Activated naive CD4-positive, alpha-beta T cell treated with anti-CD3 and anti-CD28 coated beads for 36 hours (primary cell): ENCODE data around the gene LTB. TPM values are rescaled to one million over a fixed set of nuclear protein-coding genes. Genes with fewer than 3 reads are reported as not detected.

Experiments used
- CTCF ChIA-PET: fragments of 350-600 bp; sonication (Branson Sonifier 250); formaldehyde crosslinking; loops from one replicate; lab custom pipeline; 2021; ENCODE audit warnings: antibody characterized with exemption; lab: Charles Lee
- DNase-seq: peaks from one replicate; pipeline ENCODE4 v3.0.0-alpha.2; 2020
- H3K27ac Mint-ChIP-seq: one replicate; pipeline ENCODE4 v1.8.0; 2021; ENCODE audit warnings: mild to moderate bottlenecking, mixed read lengths
- H3K27me3 Mint-ChIP-seq: one replicate; pipeline ENCODE4 v1.8.0; 2021; ENCODE audit warnings: low read depth, mixed read lengths
- H3K36me3 Mint-ChIP-seq: one replicate; pipeline ENCODE4 v1.8.0; 2021; ENCODE audit warnings: low read depth, mixed read lengths
- H3K4me1 Mint-ChIP-seq: one replicate; pipeline ENCODE4 v1.8.0; 2021; ENCODE audit warnings: low read depth, mixed read lengths
- H3K4me3 Mint-ChIP-seq: one replicate; pipeline ENCODE4 v1.8.0; 2021; ENCODE audit warnings: mild to moderate bottlenecking, moderate library complexity, mixed read lengths
- H3K9me3 Mint-ChIP-seq: one replicate; pipeline ENCODE4 v1.8.0; 2021; ENCODE audit warnings: mixed read lengths
- intact Hi-C: fragments of 100-400 bp; cut with micrococcal nuclease; formaldehyde crosslinking; loops from one replicate; pipeline ENCODE4 v1.15.1; 2023
- total RNA-seq, 2 experiments: library from RNA; stranded (reverse); gene quantifications; one replicate each; pipeline ENCODE4 v1.2.3, GENCODE V29; 2021

LTB gene
- 10 to 100 TPM; 50.5 to 52.3 TPM for total RNA-seq

- no peaks in the 10 kb centered on the region for H3K9me3 Mint-ChIP-seq
- no peaks in the 10 kb centered on the region for H3K27me3 Mint-ChIP-seq
- peaks cover 63% of the 10 kb centered on the region for H3K4me1 Mint-ChIP-seq
- CTCF ChIA-PET, result interaction anchor here (1.0 to 19.5 kb wide), 6 partner anchors 7 to 204 kb away, joined by 3 to 618 read pairs (median 54); partner anchors contain the start of genes ATP6V1G2, DDX39B, NCR3 and NFKBIL1
- peaks cover 29% of the 10 kb centered on the region for H3K36me3 Mint-ChIP-seq
- H3K27ac Mint-ChIP-seq, result peak within 1 kb of the TSS; percentile 99
- peak; percentile 73 for DNase-seq
- intact Hi-C loops, result no loop called here
- H3K4me3 Mint-ChIP-seq, result peak within 1 kb of the TSS; percentile 99
Observed at GRCh38 chr6:31582230-31582643, at the start of gene LTB. TSS of gene LTB (minus strand) at chr6:31582424. CDS start at chr6:31582417, 7 bp downstream.

- Mint-ChIP-seq H3K9me3 (no peaks in the 10 kb centered on the region), H3K27ac (no peak overlapping the region), H3K27me3 (no peaks in the 10 kb centered on the region), H3K4me3 (no peak overlapping the region), H3K36me3 (peaks cover 73% of the 10 kb centered on the region), H3K4me1 (no peaks in the 10 kb centered on the region)
- CTCF ChIA-PET, result no interaction called here
- DNase-seq, result no peak
- intact Hi-C loops, result no loop called here
Observed at GRCh38 chr6:31631681-31632278, 49.6 kb upstream of the LTB start.

- H3K27ac Mint-ChIP-seq, result no peak overlapping the region
- intact Hi-C loops, result no loop called here
- no peaks in the 10 kb centered on the region for H3K27me3 Mint-ChIP-seq
- CTCF ChIA-PET, result no interaction called here
- no peaks in the 10 kb centered on the region for H3K4me1 Mint-ChIP-seq
- no peak overlapping the region for H3K4me3 Mint-ChIP-seq
- H3K9me3 Mint-ChIP-seq, result no peaks in the 10 kb centered on the region
- no peak for DNase-seq
- peaks cover 73% of the 10 kb centered on the region for H3K36me3 Mint-ChIP-seq
Observed at GRCh38 chr6:31631209-31631608, 49.0 kb upstream of the LTB start.

GRCh38 chr6:31630177-31630934 is 48.1 kb upstream of the LTB start:
- peak overlapping the region; percentile 46 for H3K27ac Mint-ChIP-seq
- intact Hi-C loops, result no loop called here
- no peaks in the 10 kb centered on the region for H3K9me3 Mint-ChIP-seq
- no peak for DNase-seq
- CTCF ChIA-PET, result no interaction called here
- H3K4me3 Mint-ChIP-seq, result no peak overlapping the region
- H3K36me3 Mint-ChIP-seq, result peaks cover 76% of the 10 kb centered on the region
- H3K27me3 Mint-ChIP-seq, result no peaks in the 10 kb centered on the region
- peaks cover 4% of the 10 kb centered on the region for H3K4me1 Mint-ChIP-seq

GRCh38 chr6:31629014-31629413 is 46.8 kb upstream of the LTB start:
- peaks cover 5% of the 10 kb centered on the region for H3K4me1 Mint-ChIP-seq
- no peak overlapping the region for H3K27ac Mint-ChIP-seq
- CTCF ChIA-PET, result no interaction called here

GRCh38 chr6:31627690-31628287 is 45.6 kb upstream of the LTB start:
- no peaks in the 10 kb centered on the region for H3K9me3 Mint-ChIP-seq
- no peak for DNase-seq
- intact Hi-C loops, result no loop called here
- H3K27me3 Mint-ChIP-seq, result no peaks in the 10 kb centered on the region
- CTCF ChIA-PET, result no interaction called here
- no peak overlapping the region for H3K4me3 Mint-ChIP-seq
- H3K36me3 Mint-ChIP-seq, result peaks cover 80% of the 10 kb centered on the region
- peak overlapping the region; percentile 14 for H3K27ac Mint-ChIP-seq
- peaks cover 11% of the 10 kb centered on the region for H3K4me1 Mint-ChIP-seq

More at GRCh38 chr6:31629014-31629413, 46.8 kb upstream of the LTB start:
- DNase-seq, result no peak
- H3K27me3 Mint-ChIP-seq, result no peaks in the 10 kb centered on the region
- no peaks in the 10 kb centered on the region for H3K9me3 Mint-ChIP-seq
- peaks cover 80% of the 10 kb centered on the region for H3K36me3 Mint-ChIP-seq
- intact Hi-C loops, result no loop called here
- H3K4me3 Mint-ChIP-seq, result no peak overlapping the region

GRCh38 chr6:31626952-31627351 is 44.7 kb upstream of the LTB start:
- no peak overlapping the region for H3K27ac Mint-ChIP-seq
- no peak for DNase-seq
- CTCF ChIA-PET, result no interaction called here
- intact Hi-C loops, result no loop called here
- no peaks in the 10 kb centered on the region for H3K9me3 Mint-ChIP-seq
- H3K4me1 Mint-ChIP-seq, result peaks cover 20% of the 10 kb centered on the region
- H3K4me3 Mint-ChIP-seq, result no peak overlapping the region
- peaks cover 83% of the 10 kb centered on the region for H3K36me3 Mint-ChIP-seq
- H3K27me3 Mint-ChIP-seq, result no peaks in the 10 kb centered on the region

- Mint-ChIP-seq H3K36me3 (peaks cover 72% of the 10 kb centered on the region), H3K4me1 (peaks cover 29% of the 10 kb centered on the region), H3K4me3 (no peak overlapping the region), H3K27ac (peak overlapping the region; percentile 4), H3K9me3 (no peaks in the 10 kb centered on the region), H3K27me3 (no peaks in the 10 kb centered on the region)
- CTCF ChIA-PET, result no interaction called here
- intact Hi-C loops, result no loop called here
- no peak for DNase-seq
Observed at GRCh38 chr6:31624070-31624469, 41.8 kb upstream of the LTB start.

GRCh38 chr6:31622684-31623091 is 40.5 kb upstream of the LTB start:
- CTCF ChIA-PET, result interaction anchor here (0.5 to 1.1 kb wide), 6 partner anchors 12 to 219 kb away, joined by 3 to 5 read pairs (median 4); partner anchors contain the start of gene ATP6V1G2
- Mint-ChIP-seq H3K4me1 (peaks cover 36% of the 10 kb centered on the region), H3K4me3 (peak overlapping the region; percentile 83), H3K27me3 (no peaks in the 10 kb centered on the region), H3K9me3 (no peaks in the 10 kb centered on the region), H3K36me3 (peaks cover 65% of the 10 kb centered on the region), H3K27ac (peak overlapping the region; percentile 97)
- no peak for DNase-seq
- intact Hi-C loops, result no loop called here

- intact Hi-C loops, result no loop called here
- no peaks in the 10 kb centered on the region for H3K27me3 Mint-ChIP-seq
- H3K4me1 Mint-ChIP-seq, result peaks cover 40% of the 10 kb centered on the region
- H3K36me3 Mint-ChIP-seq, result peaks cover 61% of the 10 kb centered on the region
- CTCF ChIA-PET, result interaction anchor here (0.5 to 1.1 kb wide), 6 partner anchors 12 to 127 kb away, joined by 3 to 7 read pairs (median 4); partner anchors contain the start of gene ATP6V1G2
- DNase-seq, result no peak
- peak overlapping the region; percentile 83 for H3K4me3 Mint-ChIP-seq
- peak overlapping the region; percentile 97 for H3K27ac Mint-ChIP-seq
- H3K9me3 Mint-ChIP-seq, result no peaks in the 10 kb centered on the region
Observed at GRCh38 chr6:31621991-31622390, 39.8 kb upstream of the LTB start.

GRCh38 chr6:31621320-31621939 is 39.2 kb upstream of the LTB start:
- H3K36me3 Mint-ChIP-seq, result peaks cover 63% of the 10 kb centered on the region
- intact Hi-C loops, result no loop called here
- peak overlapping the region; percentile 83 for H3K4me3 Mint-ChIP-seq
- H3K27me3 Mint-ChIP-seq, result no peaks in the 10 kb centered on the region
- no peaks in the 10 kb centered on the region for H3K9me3 Mint-ChIP-seq
- CTCF ChIA-PET, result interaction anchor here (1.1 kb wide), 3 partner anchors 13 to 127 kb away, joined by 4 to 7 read pairs (median 4); no protein-coding TSS in a partner anchor
- no peak for DNase-seq
- H3K4me1 Mint-ChIP-seq, result peaks cover 46% of the 10 kb centered on the region
- H3K27ac Mint-ChIP-seq, result peak overlapping the region; percentile 97
